ENCODE data around the gene TENT4B. TPM values are rescaled to one million over a fixed set of nuclear protein-coding genes. Genes with fewer than 3 reads are reported as not detected.

The TENT4B gene
- total RNA-seq, 2 experiments from 2014 or later = 18.6 to 19.7 TPM

- H3K27ac Mint-ChIP-seq = no peak overlapping the region
- peaks cover 4% of the 10 kb centered on the region for H3K36me3 Mint-ChIP-seq
- H3K9me3 Mint-ChIP-seq = peaks cover 1% of the 10 kb centered on the region
- no peaks in the 10 kb centered on the region for H3K27me3 Mint-ChIP-seq
- no peak overlapping the region for H3K4me3 Mint-ChIP-seq
- peaks cover 36% of the 10 kb centered on the region for H3K4me1 Mint-ChIP-seq
- no peak for DNase-seq
Observed at GRCh38 chr16:50261160-50261706, 108.1 kb downstream of the TENT4B start.

- peaks cover 36% of the 10 kb centered on the region for H3K4me1 Mint-ChIP-seq
- peaks cover 1% of the 10 kb centered on the region for H3K9me3 Mint-ChIP-seq
- no peak overlapping the region for H3K4me3 Mint-ChIP-seq
- no peaks in the 10 kb centered on the region for H3K27me3 Mint-ChIP-seq
- DNase-seq = no peak
- H3K27ac Mint-ChIP-seq = no peak overlapping the region
- peaks cover 4% of the 10 kb centered on the region for H3K36me3 Mint-ChIP-seq
Observed at GRCh38 chr16:50261707-50262235, 108.7 kb downstream of the TENT4B start.

GRCh38 chr16:50263060-50263909 lies 110.2 kb downstream of the TENT4B start:
- Mint-ChIP-seq H3K27ac (peak overlapping the region; percentile 66), H3K27me3 (no peaks in the 10 kb centered on the region), H3K36me3 (peaks cover 8% of the 10 kb centered on the region), H3K4me3 (no peak overlapping the region), H3K4me1 (peaks cover 43% of the 10 kb centered on the region), H3K9me3 (peaks cover 1% of the 10 kb centered on the region)
- DNase-seq = no peak

GRCh38 chr16:50263940-50264929 lies 111.1 kb downstream of the TENT4B start:
- peaks cover 51% of the 10 kb centered on the region for H3K4me1 Mint-ChIP-seq
- H3K27ac Mint-ChIP-seq = peak overlapping the region; percentile 66
- no peak overlapping the region for H3K4me3 Mint-ChIP-seq
- peak; percentile 48 for DNase-seq
- no peaks in the 10 kb centered on the region for H3K27me3 Mint-ChIP-seq
- peaks cover 1% of the 10 kb centered on the region for H3K9me3 Mint-ChIP-seq
- H3K36me3 Mint-ChIP-seq = peaks cover 16% of the 10 kb centered on the region

GRCh38 chr16:50265260-50265659 lies 112.2 kb downstream of the TENT4B start:
- H3K4me1 Mint-ChIP-seq = peaks cover 50% of the 10 kb centered on the region

GRCh38 chr16:50265716-50266336 lies 112.7 kb downstream of the TENT4B start:
- Mint-ChIP-seq H3K4me3 (peak overlapping the region; percentile 90), H3K4me1 (peaks cover 56% of the 10 kb centered on the region), H3K27me3 (no peaks in the 10 kb centered on the region), H3K27ac (peak overlapping the region; percentile 94), H3K9me3 (peaks cover 1% of the 10 kb centered on the region), H3K36me3 (peaks cover 21% of the 10 kb centered on the region)
- no peak for DNase-seq

More at GRCh38 chr16:50265260-50265659, 112.2 kb downstream of the TENT4B start:
- no peak for DNase-seq
- H3K4me3 Mint-ChIP-seq = peak overlapping the region; percentile 20
- peaks cover 1% of the 10 kb centered on the region for H3K9me3 Mint-ChIP-seq
- peaks cover 24% of the 10 kb centered on the region for H3K36me3 Mint-ChIP-seq
- H3K27ac Mint-ChIP-seq = peak overlapping the region; percentile 60
- no peaks in the 10 kb centered on the region for H3K27me3 Mint-ChIP-seq

GRCh38 chr16:50266337-50267091 lies 113.4 kb downstream of the TENT4B start, which contains the start of gene ADCY7:
ADCY7 (plus strand) TSS chr16:50266551; CDS start chr16:50288180, 21,629 bp downstream.
- H3K4me1 Mint-ChIP-seq = peaks cover 63% of the 10 kb centered on the region
- DNase-seq = peak; percentile 88
- H3K36me3 Mint-ChIP-seq = peaks cover 24% of the 10 kb centered on the region
- H3K27ac Mint-ChIP-seq = peak within 1 kb of the TSS; percentile 94
- no peaks in the 10 kb centered on the region for H3K27me3 Mint-ChIP-seq
- H3K9me3 Mint-ChIP-seq = peaks cover 1% of the 10 kb centered on the region
- peak within 1 kb of the TSS; percentile 90 for H3K4me3 Mint-ChIP-seq

GRCh38 chr16:50267151-50267631 lies 114.1 kb downstream of the TENT4B start:
- peaks cover 1% of the 10 kb centered on the region for H3K9me3 Mint-ChIP-seq
- peak overlapping the region; percentile 94 for H3K27ac Mint-ChIP-seq
- peaks cover 68% of the 10 kb centered on the region for H3K4me1 Mint-ChIP-seq
- no peaks in the 10 kb centered on the region for H3K27me3 Mint-ChIP-seq
- DNase-seq = no peak
- peaks cover 24% of the 10 kb centered on the region for H3K36me3 Mint-ChIP-seq
- peak overlapping the region; percentile 90 for H3K4me3 Mint-ChIP-seq

GRCh38 chr16:50267651-50268050 lies 114.5 kb downstream of the TENT4B start:
- Mint-ChIP-seq H3K4me1 (peaks cover 71% of the 10 kb centered on the region), H3K9me3 (peaks cover 1% of the 10 kb centered on the region), H3K4me3 (peak overlapping the region; percentile 90), H3K36me3 (peaks cover 24% of the 10 kb centered on the region), H3K27me3 (no peaks in the 10 kb centered on the region), H3K27ac (peak overlapping the region; percentile 94)
- no peak for DNase-seq

GRCh38 chr16:50268352-50268751 lies 115.2 kb downstream of the TENT4B start:
- peak overlapping the region; percentile 94 for H3K27ac Mint-ChIP-seq
- DNase-seq = no peak
- peak overlapping the region; percentile 90 for H3K4me3 Mint-ChIP-seq
- H3K4me1 Mint-ChIP-seq = peaks cover 75% of the 10 kb centered on the region
- H3K27me3 Mint-ChIP-seq = no peaks in the 10 kb centered on the region
- peaks cover 26% of the 10 kb centered on the region for H3K36me3 Mint-ChIP-seq
- peaks cover 1% of the 10 kb centered on the region for H3K9me3 Mint-ChIP-seq

GRCh38 chr16:50269061-50269705 lies 116.1 kb downstream of the TENT4B start:
- Mint-ChIP-seq H3K36me3 (peaks cover 27% of the 10 kb centered on the region), H3K27ac (peak overlapping the region; percentile 82), H3K4me3 (peak overlapping the region; percentile 62), H3K9me3 (peaks cover 1% of the 10 kb centered on the region), H3K27me3 (no peaks in the 10 kb centered on the region), H3K4me1 (peaks cover 75% of the 10 kb centered on the region)
- DNase-seq = no peak

GRCh38 chr16:50269769-50270509 lies 116.8 kb downstream of the TENT4B start:
- Mint-ChIP-seq H3K4me1 (peaks cover 74% of the 10 kb centered on the region), H3K9me3 (no peaks in the 10 kb centered on the region), H3K27me3 (no peaks in the 10 kb centered on the region), H3K4me3 (peak overlapping the region; percentile 22), H3K27ac (peak overlapping the region; percentile 82), H3K36me3 (peaks cover 25% of the 10 kb centered on the region)
- DNase-seq = no peak
